ENCODE measurements around the gene GNA14. TPM values are rescaled to one million over a fixed set of nuclear protein-coding genes. Genes with fewer than 3 reads are reported as not detected.

Gene GNA14
- total RNA-seq, 2 donors from 2014 or later = 0.62 to 8.0 TPM

- Mint-ChIP-seq H3K9me3 (peaks cover 16% of the 10 kb centered on the region), H3K36me3 (ENCODE audit: low read depth) (peaks cover 2% of the 10 kb centered on the region), H3K4me3 (no peak overlapping the region), H3K27me3 (ENCODE audit: insufficient read depth) (no peaks in the 10 kb centered on the region), H3K4me1 (no peaks in the 10 kb centered on the region), H3K27ac (no peak overlapping the region)
- H3K4me3 ChIP-seq (ENCODE audit: low read length) = no peak overlapping the region
- TF ChIP-seq, protein P1, sequence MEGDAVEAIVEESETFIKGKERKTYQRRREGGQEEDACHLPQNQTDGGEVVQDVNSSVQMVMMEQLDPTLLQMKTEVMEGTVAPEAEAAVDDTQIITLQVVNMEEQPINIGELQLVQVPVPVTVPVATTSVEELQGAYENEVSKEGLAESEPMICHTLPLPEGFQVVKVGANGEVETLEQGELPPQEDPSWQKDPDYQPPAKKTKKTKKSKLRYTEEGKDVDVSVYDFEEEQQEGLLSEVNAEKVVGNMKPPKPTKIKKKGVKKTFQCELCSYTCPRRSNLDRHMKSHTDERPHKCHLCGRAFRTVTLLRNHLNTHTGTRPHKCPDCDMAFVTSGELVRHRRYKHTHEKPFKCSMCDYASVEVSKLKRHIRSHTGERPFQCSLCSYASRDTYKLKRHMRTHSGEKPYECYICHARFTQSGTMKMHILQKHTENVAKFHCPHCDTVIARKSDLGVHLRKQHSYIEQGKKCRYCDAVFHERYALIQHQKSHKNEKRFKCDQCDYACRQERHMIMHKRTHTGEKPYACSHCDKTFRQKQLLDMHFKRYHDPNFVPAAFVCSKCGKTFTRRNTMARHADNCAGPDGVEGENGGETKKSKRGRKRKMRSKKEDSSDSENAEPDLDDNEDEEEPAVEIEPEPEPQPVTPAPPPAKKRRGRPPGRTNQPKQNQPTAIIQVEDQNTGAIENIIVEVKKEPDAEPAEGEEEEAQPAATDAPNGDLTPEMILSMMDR (conservative IDR thresholded peaks at IDR 0.05) = no peak
- peaks cover 7% of the 10 kb centered on the region for H3K9me3 ChIP-seq (ENCODE audit: control insufficient read depth, low read length)
- WGBS, 2 experiments (ENCODE audit: insufficient coverage in 1 of 2, insufficient read length in 1 of 2) = 92 to 94% methylated on average over 9 of the region's 9 CpGs
- DNase-seq = no peak
- H3K9ac ChIP-seq (ENCODE audit: extremely low read depth, low read length, poor library complexity, severe bottlenecking) = no peak overlapping the region
- no peak overlapping the region for H3K27ac ChIP-seq (ENCODE audit: low read depth, low read length)
- no peaks in the 10 kb centered on the region for H3K27me3 ChIP-seq (ENCODE audit: control insufficient read depth, insufficient read depth, low read length, poor library complexity, severe bottlenecking)
- no peaks in the 10 kb centered on the region for H3K36me3 ChIP-seq (ENCODE audit: control insufficient read depth, insufficient read depth, low read length)
- no peaks in the 10 kb centered on the region for H3K4me1 ChIP-seq (ENCODE audit: control insufficient read depth, insufficient read depth, low read length)
Observed at GRCh38 chr9:77679661-77680368, 31.7 kb upstream of the GNA14 start.

DNA sequence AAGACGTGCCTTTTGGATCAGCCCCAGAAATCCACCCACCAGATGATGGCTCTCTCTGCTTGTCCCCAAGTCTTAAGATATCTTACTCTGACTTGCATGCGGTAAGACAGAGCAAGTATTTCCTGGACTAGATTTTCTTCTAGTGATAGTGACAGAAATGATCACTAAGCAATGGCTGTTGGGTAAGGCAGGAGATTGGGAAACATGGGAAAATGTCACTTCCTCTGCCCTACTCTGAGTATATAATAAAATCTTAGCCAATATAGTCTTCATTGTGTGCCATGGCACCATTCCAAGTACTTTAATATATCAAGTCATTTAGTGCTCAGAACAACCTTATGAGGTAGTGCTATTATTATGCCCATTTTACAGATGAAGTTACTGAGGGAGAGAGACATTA is 31.0 kb upstream of the GNA14 start:
- H3K4me1 Mint-ChIP-seq = no peaks in the 10 kb centered on the region
- Histone ChIP-seq H3K4me1 (ENCODE audit: control insufficient read depth, insufficient read depth, low read length) (no peaks in the 10 kb centered on the region), H3K4me3 (ENCODE audit: low read length) (no peak overlapping the region), H3K36me3 (ENCODE audit: control insufficient read depth, insufficient read depth, low read length) (no peaks in the 10 kb centered on the region), H3K27me3 (ENCODE audit: control insufficient read depth, insufficient read depth, low read length, poor library complexity, severe bottlenecking) (no peaks in the 10 kb centered on the region), H3K27ac (ENCODE audit: low read depth, low read length) (no peak overlapping the region), H3K9me3 (ENCODE audit: control insufficient read depth, low read length) (peaks cover 7% of the 10 kb centered on the region), H3K9ac (ENCODE audit: extremely low read depth, low read length, poor library complexity, severe bottlenecking) (no peak overlapping the region)
- H3K36me3 Mint-ChIP-seq (ENCODE audit: low read depth) = peaks cover 2% of the 10 kb centered on the region
- H3K27ac Mint-ChIP-seq = no peak overlapping the region
- DNase-seq = no peak
- 94 to 100% methylated on average over 1 to 2 of the region's 2 CpGs for WGBS, 2 experiments (ENCODE audit: insufficient coverage in 1 of 2, insufficient read length in 1 of 2)
- H3K27me3 Mint-ChIP-seq (ENCODE audit: insufficient read depth) = no peaks in the 10 kb centered on the region
- no peak overlapping the region for H3K4me3 Mint-ChIP-seq
- H3K9me3 Mint-ChIP-seq = peaks cover 12% of the 10 kb centered on the region
- TF ChIP-seq, protein P1 (conservative IDR thresholded peaks at IDR 0.05) = no peak

DNA sequence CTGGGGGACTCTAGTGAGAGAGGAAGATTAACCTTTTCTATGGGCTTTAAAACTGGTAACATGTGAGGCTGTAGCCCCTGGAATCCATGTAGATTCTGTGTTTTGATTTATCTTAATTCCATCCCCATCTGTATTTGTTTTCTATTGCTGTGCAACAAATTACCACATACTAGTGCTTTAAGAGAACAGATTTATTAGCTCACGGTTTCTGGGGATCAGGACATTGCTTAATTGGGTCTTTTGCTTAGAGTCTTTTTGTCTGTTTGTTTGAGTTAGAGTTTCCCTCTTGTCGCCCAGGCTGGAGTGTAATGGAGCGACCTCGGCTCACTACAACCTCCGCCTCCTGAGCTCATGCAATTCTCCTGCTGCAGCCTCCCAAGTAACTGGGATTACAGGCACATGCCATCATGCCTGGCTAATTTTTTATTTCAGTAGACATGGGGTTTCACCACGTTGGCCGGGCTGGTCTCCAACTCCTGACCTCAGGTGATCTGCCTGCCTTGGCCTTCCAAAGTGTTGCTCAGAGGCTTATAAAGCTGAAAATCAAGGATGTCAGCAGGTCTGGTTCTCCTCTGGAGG is 29.9 kb upstream of the GNA14 start:
- Mint-ChIP-seq H3K27me3 (ENCODE audit: insufficient read depth) (no peaks in the 10 kb centered on the region), H3K4me3 (no peak overlapping the region), H3K9me3 (peaks cover 4% of the 10 kb centered on the region)

More for the DNA sequence above, 29.9 kb upstream of the GNA14 start:
- H3K36me3 ChIP-seq (ENCODE audit: control insufficient read depth, insufficient read depth, low read length) = no peaks in the 10 kb centered on the region
- TF ChIP-seq, protein P1 (conservative IDR thresholded peaks at IDR 0.05) = no peak
- 92 to 95% methylated on average over 6 to 7 of the region's 7 CpGs for WGBS, 2 experiments (ENCODE audit: insufficient coverage in 1 of 2, insufficient read length in 1 of 2)
- Mint-ChIP-seq H3K4me1 (no peaks in the 10 kb centered on the region), H3K27ac (no peak overlapping the region), H3K36me3 (ENCODE audit: low read depth) (no peaks in the 10 kb centered on the region)
- no peaks in the 10 kb centered on the region for H3K27me3 ChIP-seq (ENCODE audit: control insufficient read depth, insufficient read depth, low read length, poor library complexity, severe bottlenecking)
- H3K9me3 ChIP-seq (ENCODE audit: control insufficient read depth, low read length) = no peaks in the 10 kb centered on the region
- no peaks in the 10 kb centered on the region for H3K4me1 ChIP-seq (ENCODE audit: control insufficient read depth, insufficient read depth, low read length)
- H3K4me3 ChIP-seq (ENCODE audit: low read length) = no peak overlapping the region
- no peak overlapping the region for H3K27ac ChIP-seq (ENCODE audit: low read depth, low read length)
- DNase-seq = no peak
- H3K9ac ChIP-seq (ENCODE audit: extremely low read depth, low read length, poor library complexity, severe bottlenecking) = no peak overlapping the region
